H1 (cell line): ENCODE results near the gene LEUTX. TPM values are rescaled to one million over a fixed set of nuclear protein-coding genes. Genes with fewer than 3 reads are reported as not detected.

Source experiments
- CBX8 ChIP-seq: fragments of 300-800, 300-1000 bp; sonication (generic); IDR thresholded peaks from 2 replicates; pipeline ENCODE4 v1.7.1; 2016; ENCODE audit warnings: low read depth, low read length, borderline replicate concordance
- FOSL1 ChIP-seq: IDR thresholded peaks from 2 replicates; pipeline ENCODE4 v1.6.1; 2011; ENCODE audit warnings: mild to moderate bottlenecking, low read depth, low read length, moderate library complexity; ENCODE audit not compliant: insufficient read depth
- HDAC2 ChIP-seq, 2 experiments: fragments of 300-600 bp in 1 of 2; sonication (generic) in 1 of 2; IDR thresholded peaks; 2 replicates each; pipeline ENCODE4 v1.6.1; 2011 to 2012; ENCODE audit warnings: low read depth in 2 of 2, low read length in 2 of 2, mild to moderate bottlenecking in 2 of 2, moderate library complexity in 2 of 2, borderline replicate concordance in 1 of 2, inconsistent platforms in 1 of 2
- HDAC6 ChIP-seq: IDR thresholded peaks from one replicate; pipeline ENCODE4 v1.7.1; 2012; ENCODE audit warnings: low read depth, mild to moderate bottlenecking, inconsistent platforms, low read length, moderate library complexity
- KDM1A ChIP-seq: fragments of 200-600, 300-600 bp; sonication (generic); IDR thresholded peaks from 2 replicates; pipeline ENCODE4 v1.7.1; 2016; ENCODE audit warnings: mild to moderate bottlenecking, low read length, borderline replicate concordance
- polyA plus RNA-seq, 7 experiments: library from polyadenylated mRNA; depleted of rRNA in 3 of 7; stranded (reverse) in 5 of 7; unstranded in 2 of 7; fragments of >200 nt in 5 of 7; fragments of 200-250 nt in 2 of 7; gene quantifications; 1 replicate in 5 of 7; 2 replicates in 1 of 7; 4 replicates in 1 of 7; pipeline versions ENCODE4 v1.2.1 to v1.2.3, GENCODE V29; 2011 to 2013; ENCODE audit warnings: missing spikeins in 2 of 7, mixed read lengths in 2 of 7
- total RNA-seq: library from RNA; stranded (reverse); fragmentation: NEBNext Ultra II Directional; extraction: Animal tissue kit (Norgen Biotek cat#: 25700); gene quantifications from 2 replicates; pipeline ENCODE4 v1.2.1, GENCODE V29; 2021

The LEUTX gene
- total and polyA plus RNA-seq, 2 of the 8 experiments (the other 6 are each of a cell fraction or from before 2014, with no cell fraction given) = not detected

DNA sequence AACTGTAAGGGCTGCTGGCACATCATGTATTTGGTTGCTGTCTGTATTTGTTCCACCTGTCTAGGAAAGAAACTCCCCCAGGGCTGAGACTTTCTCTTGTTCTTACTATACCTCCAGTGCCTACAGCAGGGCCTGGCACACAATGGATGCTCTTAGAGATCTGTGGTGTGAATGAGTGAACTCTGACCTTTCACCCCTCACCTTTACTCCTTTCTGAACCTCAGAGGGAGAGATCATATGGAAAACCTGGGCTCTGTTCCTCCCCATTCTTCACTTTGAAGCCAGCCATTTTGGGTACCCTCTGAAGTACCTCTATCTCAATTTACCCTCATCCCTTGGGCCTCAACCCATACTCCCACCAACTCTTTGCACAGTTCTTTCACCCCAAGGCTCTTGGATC lies 52.2 kb downstream of the LEUTX start (continued):
- TF ChIP-seq HDAC2 (IDR thresholded peaks at IDR 0.05; ENCODE audit: borderline replicate concordance in 1 of 2, low read depth in 2 of 2, low read length in 2 of 2) (no peak), HDAC6 (no peak), FOSL1 (no peak), CBX8 (no peak), KDM1A (no peak)
- TF ChIP-seq, all 59 proteins: peak for 0
